Astrocyte (in vitro differentiated cells and primary cell): ENCODE data around the gene NT5C3A. TPM values are rescaled to one million over a fixed set of nuclear protein-coding genes. Genes with fewer than 3 reads are reported as not detected.
A peak's percentile ranks its signal among the peaks of the same experiment; 100 is the strongest.

Experiments
- DNase-seq: peaks from one replicate; pipeline ENCODE4 v3.0.0-alpha.2; 2010; ENCODE audit warnings: low read depth
- FAIRE-seq: peaks from 2 replicates; lab custom pipeline; 2011; peaks lifted over from hg19 to GRCh38; lab: Jason Lieb, UNC
- H2AFZ ChIP-seq: 2 replicates; pipeline ENCODE4 v1.6.0; 2012; ENCODE audit warnings: low read depth, low read length, inconsistent platforms
- H3K27ac ChIP-seq: 2 replicates; pipeline ENCODE4 v1.5.1; 2011; ENCODE audit warnings: low read depth, low read length, inconsistent platforms
- H3K27me3 ChIP-seq: 2 replicates; pipeline ENCODE4 v1.6.0; 2011; ENCODE audit warnings: low read length, inconsistent platforms; ENCODE audit not compliant: insufficient read depth
- H3K36me3 ChIP-seq: 2 replicates; pipeline ENCODE4 v1.5.1; 2011; ENCODE audit warnings: low read length, inconsistent platforms; ENCODE audit not compliant: insufficient read depth
- H3K4me1 ChIP-seq: 2 replicates; pipeline ENCODE4 v1.5.1; 2011; ENCODE audit warnings: low read length, inconsistent platforms; ENCODE audit not compliant: insufficient read depth
- H3K4me2 ChIP-seq: 2 replicates; pipeline ENCODE4 v1.6.0; 2012; ENCODE audit warnings: low read length, inconsistent platforms
- H3K4me3 ChIP-seq: 2 replicates; pipeline ENCODE4 v1.5.1; 2011; ENCODE audit warnings: low read depth, mild to moderate bottlenecking, low read length, inconsistent platforms; ENCODE audit not compliant: insufficient read depth
- H3K79me2 ChIP-seq: 2 replicates; pipeline ENCODE4 v1.6.0; 2012; ENCODE audit warnings: mild to moderate bottlenecking, low read length, inconsistent platforms; ENCODE audit not compliant: insufficient read depth
- H3K9ac ChIP-seq: 2 replicates; pipeline ENCODE4 v1.6.0; 2012; ENCODE audit warnings: mild to moderate bottlenecking, low read length, inconsistent platforms
- H3K9me3 ChIP-seq: 2 replicates; pipeline ENCODE4 v1.5.1; 2012; ENCODE audit warnings: low read depth, mild to moderate bottlenecking, low read length, inconsistent platforms; ENCODE audit not compliant: insufficient read depth
- H4K20me1 ChIP-seq: 2 replicates; pipeline ENCODE4 v1.6.0; 2012; ENCODE audit warnings: low read length, inconsistent platforms; ENCODE audit not compliant: insufficient read depth
- H3K27ac Mint-ChIP-seq: one replicate; pipeline ENCODE4 v1.8.0; 2021; ENCODE audit warnings: mild to moderate bottlenecking, mixed read lengths; ENCODE audit not compliant: unreplicated experiment
- H3K27me3 Mint-ChIP-seq: one replicate; pipeline ENCODE4 v1.8.0; 2021; ENCODE audit warnings: low read depth, mixed read lengths; ENCODE audit not compliant: unreplicated experiment
- H3K36me3 Mint-ChIP-seq: one replicate; pipeline ENCODE4 v1.8.0; 2021; ENCODE audit warnings: low read depth, mixed read lengths; ENCODE audit not compliant: unreplicated experiment
- H3K4me1 Mint-ChIP-seq: one replicate; pipeline ENCODE4 v1.8.0; 2021; ENCODE audit warnings: low read depth, mixed read lengths; ENCODE audit not compliant: unreplicated experiment
- H3K4me3 Mint-ChIP-seq: one replicate; pipeline ENCODE4 v1.8.0; 2021; ENCODE audit warnings: mild to moderate bottlenecking, moderate library complexity, mixed read lengths; ENCODE audit not compliant: unreplicated experiment
- H3K9me3 Mint-ChIP-seq: one replicate; pipeline ENCODE4 v1.8.0; 2021; ENCODE audit warnings: mild to moderate bottlenecking, mixed read lengths; ENCODE audit not compliant: unreplicated experiment
- EZH2 ChIP-seq: IDR thresholded peaks from 2 replicates; pipeline ENCODE4 v1.6.1; 2012; ENCODE audit warnings: mild to moderate bottlenecking, low read length, inconsistent platforms; ENCODE audit not compliant: insufficient read depth
- total RNA-seq: library from RNA; stranded (reverse); gene quantifications from 2 replicates; pipeline ENCODE4 v1.2.1, GENCODE V29; 2021
- TF ChIP-seq, protein P1 (sequence below): IDR thresholded peaks from 2 replicates; pipeline ENCODE4 v1.5.1; 2011; ENCODE audit warnings: low read depth, mild to moderate bottlenecking, inconsistent platforms, low read length, moderate library complexity; ENCODE audit not compliant: insufficient read depth

The NT5C3A gene
- total RNA-seq, 1 donor from 2014 or later, result 24.1 TPM

DNA sequence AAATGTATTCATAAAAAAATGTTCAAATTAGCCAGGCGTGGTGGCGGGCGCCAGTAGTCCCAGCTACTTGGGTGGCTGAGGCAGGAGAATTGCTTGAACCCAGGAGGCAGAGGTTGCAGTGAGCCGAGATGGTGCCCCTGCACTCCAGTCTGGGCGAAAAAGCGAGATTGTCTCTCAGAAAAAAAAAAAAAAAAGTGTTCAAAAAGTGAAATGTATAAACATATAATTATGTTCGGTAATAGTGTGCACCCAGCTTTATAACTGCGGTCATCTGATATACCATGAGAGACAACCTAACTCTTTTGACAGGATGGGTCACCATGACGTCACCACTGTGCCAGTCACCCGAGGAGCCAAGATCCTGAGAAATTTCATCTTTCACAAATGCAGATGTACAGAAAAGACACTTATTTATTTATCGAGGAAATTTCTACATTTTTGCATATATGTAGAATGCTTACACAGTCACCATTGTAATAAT, 47.2 kb upstream of the NT5C3A start:
- Histone ChIP-seq H3K36me3 (no peaks in the 10 kb centered on the region), H2AFZ (peak overlapping the region; percentile 82), H3K4me1 (peaks cover 8% of the 10 kb centered on the region), H3K79me2 (peaks cover 44% of the 10 kb centered on the region), H3K9me3 (no peaks in the 10 kb centered on the region), H3K4me3 (peak overlapping the region; percentile 87), H3K27me3 (peaks cover 3% of the 10 kb centered on the region), H3K27ac (no peak overlapping the region), H3K4me2 (peak overlapping the region; percentile 85), H3K9ac (peak overlapping the region; percentile 89), H4K20me1 (peaks cover 35% of the 10 kb centered on the region)
- peak overlapping the region; percentile 85 for H3K4me3 Mint-ChIP-seq
- DNase-seq (no peak), FAIRE-seq (no peak)
- peaks cover 4% of the 10 kb centered on the region for H3K27me3 Mint-ChIP-seq
- H3K9me3 Mint-ChIP-seq, result no peaks in the 10 kb centered on the region
- TF ChIP-seq, protein P1, sequence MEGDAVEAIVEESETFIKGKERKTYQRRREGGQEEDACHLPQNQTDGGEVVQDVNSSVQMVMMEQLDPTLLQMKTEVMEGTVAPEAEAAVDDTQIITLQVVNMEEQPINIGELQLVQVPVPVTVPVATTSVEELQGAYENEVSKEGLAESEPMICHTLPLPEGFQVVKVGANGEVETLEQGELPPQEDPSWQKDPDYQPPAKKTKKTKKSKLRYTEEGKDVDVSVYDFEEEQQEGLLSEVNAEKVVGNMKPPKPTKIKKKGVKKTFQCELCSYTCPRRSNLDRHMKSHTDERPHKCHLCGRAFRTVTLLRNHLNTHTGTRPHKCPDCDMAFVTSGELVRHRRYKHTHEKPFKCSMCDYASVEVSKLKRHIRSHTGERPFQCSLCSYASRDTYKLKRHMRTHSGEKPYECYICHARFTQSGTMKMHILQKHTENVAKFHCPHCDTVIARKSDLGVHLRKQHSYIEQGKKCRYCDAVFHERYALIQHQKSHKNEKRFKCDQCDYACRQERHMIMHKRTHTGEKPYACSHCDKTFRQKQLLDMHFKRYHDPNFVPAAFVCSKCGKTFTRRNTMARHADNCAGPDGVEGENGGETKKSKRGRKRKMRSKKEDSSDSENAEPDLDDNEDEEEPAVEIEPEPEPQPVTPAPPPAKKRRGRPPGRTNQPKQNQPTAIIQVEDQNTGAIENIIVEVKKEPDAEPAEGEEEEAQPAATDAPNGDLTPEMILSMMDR, result no peak
- TF ChIP-seq EZH2, result no peak
- no peak overlapping the region for H3K27ac Mint-ChIP-seq
- H3K4me1 Mint-ChIP-seq, result peaks cover 9% of the 10 kb centered on the region
- no peaks in the 10 kb centered on the region for H3K36me3 Mint-ChIP-seq

DNA sequence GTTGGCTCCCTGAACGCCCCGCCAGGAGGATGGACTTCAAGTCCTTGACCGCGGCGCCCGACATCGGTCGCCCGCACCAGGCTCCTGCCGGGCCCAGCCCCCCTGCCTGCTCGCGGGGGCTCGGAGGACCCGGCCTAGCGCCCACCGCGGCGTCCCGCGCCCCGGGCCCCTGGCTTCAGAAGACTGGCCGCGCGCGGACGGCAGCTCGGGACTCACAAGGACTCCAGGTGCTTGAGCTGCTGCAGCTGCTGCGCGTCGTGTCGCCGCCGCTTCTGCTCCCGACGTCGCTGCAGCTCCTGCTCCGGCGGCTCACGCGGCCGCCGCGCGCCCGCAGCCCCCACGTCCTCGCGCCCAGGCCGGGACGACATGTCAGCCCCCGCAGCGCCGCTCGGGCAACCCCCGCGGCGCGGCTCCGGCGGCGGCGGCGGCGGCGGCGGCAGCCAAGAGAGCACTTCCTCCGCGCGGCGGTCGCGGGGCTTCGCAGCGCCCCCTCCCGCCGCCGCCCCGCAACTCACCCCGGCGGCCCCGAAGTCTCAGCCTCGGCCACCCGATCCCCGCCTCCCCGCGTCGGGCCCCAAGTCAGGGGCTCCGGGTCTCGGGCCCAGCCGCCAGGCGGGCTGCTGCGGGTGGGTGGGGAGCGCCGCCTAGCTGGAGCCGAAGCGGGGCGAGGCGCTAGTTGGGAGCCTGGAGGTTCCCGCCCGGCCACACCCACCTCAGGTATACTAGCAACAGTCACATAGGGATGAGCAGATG, 46.6 kb upstream of the NT5C3A start, which contains the start of gene RP9:
Gene RP9, minus strand, starts transcription at position 400 of the 753 bp plus-strand sequence. Its CDS starts 32 bp downstream, at position 368.
- Histone ChIP-seq H3K4me1 (peaks cover 8% of the 10 kb centered on the region), H2AFZ (peak within 1 kb of the TSS; percentile 87), H3K4me3 (peak within 1 kb of the TSS; percentile 87), H3K4me2 (peak within 1 kb of the TSS; percentile 85), H3K27ac (peak within 1 kb of the TSS; percentile 76), H4K20me1 (peaks cover 42% of the 10 kb centered on the region), H3K27me3 (no peaks in the 10 kb centered on the region), H3K9ac (peak within 1 kb of the TSS; percentile 89), H3K79me2 (peaks cover 50% of the 10 kb centered on the region), H3K36me3 (no peaks in the 10 kb centered on the region), H3K9me3 (no peaks in the 10 kb centered on the region)
- H3K9me3 Mint-ChIP-seq, result no peaks in the 10 kb centered on the region
- peaks cover 9% of the 10 kb centered on the region for H3K4me1 Mint-ChIP-seq
- peak within 1 kb of the TSS; percentile 94 for H3K4me3 Mint-ChIP-seq
- TF ChIP-seq, protein P1, result no peak
- no peak for TF ChIP-seq EZH2
- no peaks in the 10 kb centered on the region for H3K36me3 Mint-ChIP-seq
- DNase-seq, result peak; percentile 11
- H3K27me3 Mint-ChIP-seq, result peaks cover 4% of the 10 kb centered on the region
- peak within 1 kb of the TSS; percentile 72 for H3K27ac Mint-ChIP-seq
- FAIRE-seq, result no peak
